GM19438 (cell line): ENCODE data around the gene BCL10.

Source experiments
- ATAC-seq: cut with Tn5 transposase; IDR thresholded peaks from one replicate; pipeline ENCODE4 v1.9.1; 2021; ENCODE audit warnings: low read depth; ENCODE audit not compliant: unreplicated experiment

Gene BCL10

DNA sequence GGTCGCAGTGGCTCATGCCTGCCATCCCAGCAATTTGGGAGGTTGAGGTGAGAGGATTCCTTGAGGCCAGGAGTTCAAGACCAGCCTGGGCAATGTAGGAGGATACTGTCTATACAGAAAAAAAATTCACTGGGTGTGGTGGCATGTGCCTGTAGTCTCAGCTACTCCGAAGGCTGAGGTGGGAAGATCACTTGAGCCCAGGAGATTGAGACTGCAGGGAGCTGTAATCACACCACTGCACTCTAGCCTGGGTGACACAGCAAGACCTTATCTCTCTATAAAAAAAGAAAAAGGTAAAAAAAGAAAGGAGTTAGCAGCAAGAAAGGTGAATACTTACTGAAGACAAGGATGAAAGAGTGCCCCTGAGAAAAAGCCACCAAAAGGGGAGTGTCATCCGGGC is 23.7 kb upstream of the BCL10 start:
- ATAC-seq: no peak

DNA sequence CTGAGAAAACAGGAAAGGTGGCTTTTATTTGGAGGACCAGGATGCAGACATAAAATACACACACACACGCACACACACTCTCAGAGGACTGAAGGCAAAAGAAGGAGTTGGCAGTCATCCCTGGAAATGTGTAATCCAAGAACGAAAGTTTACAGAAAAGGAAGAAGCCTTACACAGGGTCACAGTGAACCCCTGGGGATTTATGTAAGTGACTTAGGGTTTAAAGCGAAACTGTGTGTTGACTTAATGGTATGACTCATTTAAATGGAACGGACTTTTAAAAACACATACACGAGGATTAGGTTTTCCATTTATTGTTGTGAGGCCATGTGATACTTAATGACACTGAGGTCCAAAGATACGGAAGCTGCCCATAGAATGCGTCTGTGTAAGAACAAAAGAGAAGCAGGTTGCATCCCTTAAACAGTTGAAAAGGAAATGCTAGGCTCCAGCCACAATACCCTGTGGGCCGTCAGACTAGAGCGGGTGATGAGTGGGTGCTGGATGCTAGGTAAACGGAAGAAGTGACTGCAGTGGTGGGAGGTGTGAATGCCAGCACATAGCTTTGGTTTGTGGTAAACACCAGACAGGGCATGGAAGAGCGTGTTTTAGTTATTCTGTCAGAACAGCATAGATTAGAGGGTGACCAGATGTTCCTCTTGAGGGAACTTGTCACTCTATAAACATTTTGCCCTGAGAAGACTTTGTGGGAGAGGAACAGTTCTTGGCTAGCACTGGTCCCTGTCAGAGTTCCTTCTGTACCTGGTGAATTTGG is 21.6 kb upstream of the BCL10 start:
- peak; percentile 93 for ATAC-seq

DNA sequence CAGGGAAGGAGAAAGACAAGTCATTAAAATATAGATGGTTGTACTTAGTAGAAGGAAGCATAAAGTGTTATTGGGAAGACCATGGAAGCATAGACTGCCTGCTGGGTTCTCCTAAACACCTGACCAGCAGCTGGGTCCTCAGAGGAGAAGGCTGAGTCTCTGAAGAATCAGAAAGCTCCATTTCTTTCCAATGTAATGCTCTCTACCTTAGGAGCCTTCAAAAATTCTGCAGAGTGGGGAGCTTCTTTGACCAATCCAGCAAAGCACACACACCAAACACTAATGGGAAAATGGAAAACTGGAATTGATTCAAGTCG is 21.1 kb upstream of the BCL10 start:
- no peak for ATAC-seq

DNA sequence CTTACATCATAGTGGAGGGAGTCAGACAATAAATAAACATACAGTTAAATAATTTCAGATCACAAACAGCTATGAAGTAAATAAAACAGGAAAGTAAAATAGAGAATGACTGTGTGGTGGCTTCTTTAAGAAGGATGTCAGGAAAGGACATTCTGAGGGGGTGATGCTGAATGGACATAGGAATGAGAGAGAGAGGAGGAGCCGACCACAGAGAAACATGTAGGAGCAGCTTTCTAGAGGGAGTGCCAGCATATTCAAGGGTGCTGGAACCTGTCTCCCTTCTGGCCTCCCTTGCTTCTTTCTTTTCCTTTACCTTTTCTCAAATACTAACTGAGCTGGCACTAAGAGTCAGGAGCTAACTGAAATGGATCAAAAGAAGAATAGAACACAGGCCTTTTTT is 20.5 kb upstream of the BCL10 start:
- ATAC-seq: no peak

DNA sequence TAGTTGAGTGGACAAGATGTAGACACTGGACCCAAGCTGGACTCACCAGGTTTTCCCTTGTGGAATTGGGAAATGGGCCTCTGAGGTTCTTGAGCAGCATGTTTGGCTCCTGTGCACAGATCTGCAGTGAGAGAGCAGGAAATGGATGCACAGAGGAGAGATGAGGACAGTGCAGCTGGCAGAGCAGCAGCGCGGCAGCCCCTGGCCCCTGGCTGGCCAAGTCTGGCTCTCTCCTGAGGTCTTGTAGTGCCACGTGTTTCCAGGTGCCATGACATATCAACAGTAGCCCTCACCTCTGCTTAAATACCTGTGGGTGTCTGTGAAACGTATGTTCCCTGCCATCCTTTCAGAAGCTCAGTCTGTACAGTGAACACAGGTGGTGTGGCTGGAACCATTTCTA is 19.2 kb upstream of the BCL10 start:
- ATAC-seq: no peak

DNA sequence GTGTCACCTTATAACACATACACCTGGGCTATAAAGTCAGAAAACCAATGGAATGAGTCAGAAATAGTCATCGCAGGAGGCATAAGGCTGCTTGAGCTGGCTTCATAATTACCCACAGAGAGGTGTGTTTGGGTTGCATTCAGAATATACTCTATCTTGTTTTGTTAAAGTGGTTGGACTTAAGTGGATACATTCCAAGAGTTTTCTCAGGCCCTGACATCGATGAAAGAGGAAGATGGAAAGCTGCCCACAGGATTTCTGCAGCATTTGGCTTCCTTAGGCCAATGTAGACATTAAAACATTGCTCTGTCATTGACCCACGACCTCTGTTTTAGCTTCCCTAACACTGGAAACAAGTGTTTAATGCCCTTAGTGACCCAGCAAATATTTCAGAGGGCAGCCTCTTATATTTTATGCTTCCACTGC is 18.6 kb upstream of the BCL10 start:
- no peak for ATAC-seq

DNA sequence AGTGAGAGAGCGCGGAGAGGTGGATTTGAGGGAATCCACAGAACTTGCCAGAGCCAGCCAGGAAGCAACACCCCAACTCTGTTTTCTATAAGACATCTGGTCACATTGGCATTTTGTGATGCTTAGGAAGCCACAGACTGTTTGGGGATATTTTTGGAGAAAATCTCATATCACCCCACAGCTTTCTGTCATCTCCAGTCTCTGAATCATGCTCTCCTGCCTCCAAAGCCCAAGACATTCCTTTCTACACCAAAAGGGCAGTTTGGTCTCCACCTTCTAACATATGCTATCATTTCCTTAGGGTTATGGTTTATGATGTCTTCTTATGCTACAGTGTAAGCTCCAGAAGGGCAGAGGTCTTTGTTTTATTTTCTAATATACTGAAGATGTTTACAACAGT is 14.4 kb upstream of the BCL10 start:
- no peak for ATAC-seq

DNA sequence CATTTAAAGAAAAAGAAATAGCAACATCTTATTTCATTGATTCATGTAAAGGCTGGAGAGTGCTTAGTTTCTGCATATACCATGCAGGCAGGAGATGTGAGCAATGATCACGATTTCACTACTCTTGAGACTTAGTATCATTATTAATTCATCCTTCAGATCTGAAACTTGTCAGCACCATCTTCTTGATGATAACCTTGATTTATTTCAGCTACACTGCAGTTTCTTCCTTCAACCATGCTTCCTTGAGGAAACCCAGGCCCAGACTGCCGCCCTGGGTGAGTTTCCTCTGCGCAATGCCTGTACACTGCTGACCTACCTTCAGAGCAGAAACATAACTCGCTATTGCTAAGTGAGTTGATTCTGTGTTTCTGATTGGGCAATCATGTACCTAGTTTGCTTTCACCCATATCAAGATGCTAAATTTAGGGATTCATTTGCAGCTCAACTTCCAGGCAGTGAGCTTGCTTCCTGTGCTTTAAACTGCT is 13.5 kb upstream of the BCL10 start:
- ATAC-seq: no peak

DNA sequence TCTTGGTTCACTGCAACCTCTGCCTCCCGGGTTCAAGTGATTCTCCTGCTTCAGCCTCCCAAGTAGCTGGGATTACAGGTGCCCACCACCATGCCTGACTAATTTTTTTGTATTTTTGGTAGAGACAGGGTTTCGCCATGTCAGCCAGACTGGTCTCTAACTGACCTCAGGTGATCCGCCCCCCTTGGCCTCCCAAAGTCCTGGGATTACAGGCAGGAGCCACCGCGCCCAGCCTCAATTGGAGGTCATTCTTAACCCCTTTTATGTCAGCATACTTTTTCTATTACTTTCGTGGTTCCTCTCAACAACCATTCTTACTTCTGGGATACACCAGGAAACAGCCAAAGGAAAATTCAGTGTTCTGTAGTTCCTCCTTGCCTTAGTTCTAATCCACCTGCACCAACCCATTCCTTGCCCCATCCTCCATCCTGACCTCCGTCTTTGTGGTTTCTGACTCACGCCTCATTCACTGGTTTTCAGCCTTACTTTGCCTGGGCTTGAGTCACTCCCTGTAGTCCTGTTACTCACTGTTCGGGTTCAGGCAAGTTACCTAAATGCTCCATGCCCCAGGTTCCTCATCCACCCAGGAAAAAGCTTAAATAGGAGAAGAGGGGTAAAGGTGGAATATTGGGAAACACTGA is 12.9 kb upstream of the BCL10 start:
- no peak for ATAC-seq

DNA sequence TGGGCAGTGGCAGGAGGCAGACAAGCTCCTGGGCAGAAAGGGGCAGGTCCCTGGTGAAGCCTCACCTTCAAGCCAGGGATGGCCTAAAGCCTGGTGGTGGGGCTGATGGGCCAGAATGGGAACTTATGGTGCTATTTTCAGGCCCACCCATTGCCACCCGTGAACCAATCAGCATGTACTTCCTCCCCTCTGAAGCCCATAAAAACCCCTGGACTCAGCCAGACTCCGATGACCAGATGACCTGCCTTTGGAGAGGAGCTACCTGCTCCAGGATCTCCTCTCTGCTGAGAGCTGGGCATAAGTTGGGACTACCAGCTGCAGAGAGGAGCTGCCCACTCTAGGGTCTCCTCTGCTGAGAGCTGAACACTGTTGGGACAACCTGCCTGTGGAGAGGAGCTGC is 7.8 kb upstream of the BCL10 start:
- ATAC-seq: no peak

DNA sequence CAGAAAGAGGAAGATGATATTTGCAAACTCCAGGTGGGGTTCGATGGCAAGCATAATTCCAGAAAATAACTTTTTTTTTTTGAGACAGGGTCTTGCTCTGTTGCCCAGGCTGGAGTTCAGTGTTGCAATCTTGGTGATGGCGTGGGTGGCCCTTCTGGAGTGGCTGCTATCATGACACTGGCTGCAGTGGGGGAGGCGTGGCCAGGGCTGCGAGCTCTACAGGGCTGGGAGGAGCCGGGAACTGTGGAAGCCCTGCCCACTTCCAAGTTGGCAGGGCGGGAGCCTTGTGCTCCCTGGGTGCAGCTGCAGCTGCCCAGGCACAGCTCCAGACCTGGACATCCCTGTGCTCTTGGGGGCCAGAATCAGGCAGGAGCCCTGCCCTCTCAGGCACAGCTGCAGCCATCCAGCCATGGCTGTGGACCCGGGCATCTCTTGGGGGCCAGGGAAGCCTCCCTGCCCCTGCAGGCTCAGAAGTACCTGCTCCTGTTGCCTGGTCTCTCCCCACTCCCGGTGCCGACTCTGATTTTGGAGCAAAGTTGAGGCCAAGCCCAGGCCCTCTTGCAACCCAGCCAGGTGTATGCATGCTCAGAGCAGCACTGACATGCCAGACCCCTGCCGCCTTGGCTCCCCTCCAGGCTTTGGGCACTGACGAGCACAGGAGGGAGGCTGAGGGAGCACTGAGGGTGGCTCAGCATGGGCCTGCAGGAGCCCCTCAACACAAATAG is 7.2 kb upstream of the BCL10 start:
- no peak for ATAC-seq

DNA sequence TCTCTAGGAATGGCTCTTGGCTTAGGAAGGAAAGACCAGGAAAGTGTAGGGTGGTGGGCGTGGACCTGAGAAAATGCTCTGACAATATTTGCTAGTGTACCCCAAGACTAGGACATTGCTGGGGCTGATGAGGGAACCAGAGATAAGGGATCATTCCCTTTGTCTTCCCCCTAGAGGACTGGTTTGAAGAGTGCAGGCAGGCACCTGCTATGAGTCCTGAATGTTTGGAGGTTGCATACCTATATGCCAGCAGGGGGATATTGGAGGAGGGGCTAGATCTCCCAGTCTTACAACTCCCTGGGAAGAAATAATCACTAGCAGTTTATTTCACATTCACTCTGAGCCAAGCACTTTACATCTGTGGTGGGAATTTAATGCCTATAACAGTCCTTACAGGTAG is 6.0 kb upstream of the BCL10 start:
- no peak for ATAC-seq

DNA sequence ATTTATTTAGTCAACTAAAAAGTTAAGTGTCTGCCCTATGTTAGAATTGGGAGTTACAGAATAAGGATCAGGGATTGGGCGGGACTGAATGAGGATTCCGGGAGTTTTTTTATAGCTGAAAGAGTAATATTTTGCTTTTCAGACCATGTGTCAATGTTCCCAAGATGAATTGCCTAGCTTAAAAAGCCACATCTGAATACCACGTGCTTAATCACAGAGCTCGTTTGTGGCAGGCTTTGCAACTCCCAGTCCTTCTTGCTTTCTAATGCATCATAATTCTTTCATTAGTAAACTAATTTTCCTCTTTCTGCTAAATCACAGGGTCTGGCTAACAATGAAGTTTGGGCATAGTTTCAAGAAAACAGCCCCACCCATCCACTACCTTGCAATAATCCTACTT is 4.2 kb upstream of the BCL10 start:
- ATAC-seq: no peak

DNA sequence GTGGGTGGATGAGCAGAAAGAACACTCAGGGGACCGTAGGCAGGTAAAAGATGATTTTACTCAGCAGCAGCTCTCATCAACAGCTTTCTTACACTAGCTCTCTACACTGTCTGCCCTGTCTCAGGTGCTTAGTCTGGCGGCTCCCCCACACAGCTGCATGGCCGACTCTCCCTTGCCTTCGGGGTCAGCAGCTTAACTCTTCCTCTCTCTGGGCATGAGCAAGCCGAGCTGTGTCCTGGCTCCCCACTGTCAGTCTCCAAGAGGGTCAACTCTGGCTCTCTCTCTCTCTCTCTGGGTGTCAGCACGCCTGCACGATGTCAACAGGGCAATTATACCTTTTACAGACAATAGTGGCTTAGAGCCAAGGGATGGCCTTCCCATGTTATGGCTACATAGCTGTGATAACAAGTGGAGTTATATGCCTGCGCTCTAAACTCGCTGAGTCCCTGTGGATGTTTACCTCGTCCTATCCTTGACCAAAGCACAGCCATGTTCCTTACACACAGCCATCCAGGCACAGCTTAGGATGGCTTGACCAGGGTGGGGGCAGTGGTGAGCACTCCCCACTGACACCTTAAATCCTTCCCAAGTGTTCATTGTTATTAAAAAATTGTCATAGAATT is 3.1 kb upstream of the BCL10 start:
- no peak for ATAC-seq

DNA sequence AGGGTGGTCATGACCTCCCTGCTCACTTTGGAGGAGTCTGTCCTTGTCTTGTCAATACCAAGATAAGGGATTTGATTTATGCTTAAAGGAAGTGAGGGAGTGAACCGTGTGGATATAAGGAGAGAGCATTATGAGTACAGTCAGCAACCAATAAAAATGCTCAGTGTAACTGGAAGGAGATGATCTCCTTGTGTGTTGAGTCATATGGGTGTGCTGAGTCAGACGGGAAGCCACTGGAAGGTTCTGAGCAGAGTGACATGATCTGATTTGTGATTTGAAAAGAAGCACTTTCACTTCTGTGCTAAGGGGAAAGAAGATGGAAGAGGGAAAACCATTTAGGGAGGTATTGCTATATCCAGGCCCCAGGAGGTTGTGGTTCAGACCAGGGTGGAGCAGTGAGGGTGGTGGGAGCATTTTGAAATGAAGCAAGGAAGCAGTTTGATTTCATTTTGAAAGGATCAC is 2.5 kb upstream of the BCL10 start:
- no peak for ATAC-seq

DNA sequence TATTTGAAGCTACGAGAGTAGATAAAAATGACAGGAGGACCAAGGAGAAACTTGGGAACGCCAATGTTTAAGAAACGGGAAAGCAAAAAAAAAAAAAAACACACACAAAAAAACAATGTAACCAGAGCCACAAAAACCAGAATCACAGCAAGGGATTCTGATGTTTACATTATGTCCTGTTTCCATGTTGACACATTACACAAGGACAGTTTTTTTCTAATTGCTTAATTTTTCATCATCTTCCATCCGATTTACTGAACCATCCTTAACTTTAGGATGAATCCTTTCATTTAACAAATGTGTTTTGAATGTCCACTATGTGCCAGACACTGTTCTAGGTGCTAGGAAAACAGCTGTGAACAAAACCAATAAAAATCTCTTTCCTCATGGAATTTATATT is 1.4 kb upstream of the BCL10 start:
- ATAC-seq: no peak

DNA sequence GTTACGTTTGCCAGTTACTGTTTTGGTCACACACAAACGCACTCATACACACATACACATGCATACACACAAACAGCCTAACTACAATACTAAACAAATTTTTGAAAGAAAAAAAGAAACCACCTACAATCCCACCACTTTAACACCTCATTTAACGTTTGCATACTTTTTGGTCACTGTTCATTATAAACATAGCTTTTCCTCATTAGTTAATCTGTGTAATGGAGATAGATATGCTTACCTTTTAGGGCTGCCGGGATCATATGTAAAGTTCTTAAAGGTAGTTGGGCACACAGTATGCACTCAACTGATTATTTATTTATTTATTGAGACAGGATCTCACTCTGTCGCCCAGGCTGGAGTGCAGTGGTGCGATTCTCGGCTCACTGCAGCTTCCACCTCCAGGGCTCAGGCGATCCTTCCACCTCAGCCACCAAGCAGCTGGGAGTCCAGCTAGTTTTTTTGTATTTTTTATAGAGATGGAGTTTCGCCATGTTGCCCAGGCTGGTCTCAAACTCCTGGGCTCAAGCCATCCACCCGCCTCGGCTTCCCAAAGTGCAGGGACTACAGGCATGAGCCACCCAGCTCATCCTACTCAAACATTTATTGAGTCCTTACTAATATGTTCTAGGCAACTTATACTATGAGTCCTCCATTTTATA is 677 bp upstream of the BCL10 start:
- no peak for ATAC-seq

DNA sequence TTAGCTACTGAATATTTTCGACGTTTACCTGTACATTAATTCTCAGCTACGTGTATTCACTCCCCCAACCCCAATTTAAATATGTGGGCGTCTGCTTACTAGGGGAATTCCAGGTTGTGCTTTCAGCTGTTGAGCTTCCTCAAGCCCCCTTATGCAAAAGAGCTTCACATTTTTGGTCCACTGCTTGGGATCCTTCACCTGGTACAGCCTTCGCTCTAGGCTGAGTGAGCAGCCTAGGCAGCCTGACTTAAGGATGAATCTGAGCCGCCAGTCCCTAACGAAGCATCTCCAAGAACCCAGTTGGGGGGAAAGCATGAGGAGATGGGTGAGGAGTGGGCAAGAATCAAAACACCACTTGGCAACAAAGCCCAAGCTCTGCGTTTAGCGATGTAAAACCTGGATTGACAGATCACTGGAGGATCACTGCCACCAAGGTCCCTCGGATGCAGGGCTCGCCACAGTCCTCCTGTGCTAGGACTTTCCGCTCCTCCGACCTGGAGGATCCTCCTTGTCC is 674 bp downstream of the BCL10 start:
- no peak for ATAC-seq

DNA sequence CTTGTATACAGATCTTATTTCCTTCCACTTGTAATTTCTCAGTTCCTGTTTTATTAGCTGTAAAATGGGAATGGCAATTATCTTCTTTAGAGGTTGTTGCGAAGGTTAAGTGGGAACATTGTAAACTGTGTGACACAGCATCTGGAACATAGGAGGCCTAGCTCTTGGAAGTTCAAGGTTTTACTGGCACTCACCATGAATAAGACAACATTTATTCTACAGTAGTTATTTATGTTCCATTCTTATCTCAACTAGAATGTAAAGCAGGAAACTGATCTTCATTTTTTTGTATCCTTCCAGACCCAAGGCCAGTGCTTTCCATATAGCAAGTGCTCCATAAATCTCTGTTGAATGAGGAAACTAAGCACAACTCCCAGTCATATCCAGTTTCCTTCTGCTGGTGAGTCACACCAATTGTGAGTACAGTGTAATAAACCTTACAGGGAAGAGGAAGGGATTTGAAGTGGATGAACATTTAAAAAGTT is 1.4 kb downstream of the BCL10 start:
- no peak for ATAC-seq

DNA sequence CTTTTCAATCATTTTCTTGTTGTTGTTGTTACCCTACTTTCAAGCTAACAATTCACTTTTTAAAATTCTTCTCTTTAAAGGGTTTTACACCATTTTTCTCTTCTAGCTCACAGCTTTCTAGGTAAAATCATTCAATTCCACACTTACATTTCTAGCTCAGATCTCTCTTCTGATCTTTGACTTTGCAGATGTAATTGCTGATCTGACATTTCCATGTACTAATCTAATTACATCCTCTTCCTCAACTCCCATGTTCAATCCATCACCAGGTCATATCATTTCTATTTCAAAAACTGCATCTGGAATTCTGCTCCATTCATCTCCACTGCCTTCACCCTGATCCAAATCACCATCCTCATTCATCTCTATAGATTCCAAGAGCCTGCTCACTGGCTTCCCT is 3.0 kb downstream of the BCL10 start:
- ATAC-seq: no peak
